ENCODE measurements around the gene ACIN1. TPM values are rescaled to one million over a fixed set of nuclear protein-coding genes. Genes with fewer than 3 reads are reported as not detected.
A peak's percentile ranks its signal among the peaks of the same experiment; 100 is the strongest.

Gene ACIN1
- total RNA-seq, 4 donors from 2014 or later: 78.7 to 217 (median 103) TPM

- DNase-seq (ENCODE audit: low spot score in 2 of 2): no peak
- H3K4me3 ChIP-seq: no peak overlapping the region
- peaks cover 27% of the 10 kb centered on the region for H3K4me1 ChIP-seq
- 84% methylated on average over 5 of the region's 5 CpGs for WGBS
- H3K27me3 ChIP-seq: no peaks in the 10 kb centered on the region
- H3K27ac ChIP-seq: peak overlapping the region; percentile 72
- H3K36me3 ChIP-seq: peaks cover 85% of the 10 kb centered on the region
- H3K9me3 ChIP-seq: no peaks in the 10 kb centered on the region
- TF ChIP-seq POLR2AphosphoS5 (IDR thresholded peaks at IDR 0.05) (no peak), POLR2A (IDR thresholded peaks at IDR 0.05) (no peak), CTCF (IDR thresholded peaks at IDR 0.05) (no peak), EP300 (IDR thresholded peaks at IDR 0.05) (no peak)
These were observed 17.0 kb downstream of the ACIN1 start for GRCh38 chr14:23077962-23078361.

- H3K4me3 ChIP-seq: no peak overlapping the region
- H3K36me3 ChIP-seq: peaks cover 87% of the 10 kb centered on the region
- no peaks in the 10 kb centered on the region for H3K9me3 ChIP-seq
- H3K4me1 ChIP-seq: peaks cover 36% of the 10 kb centered on the region
- no peak overlapping the region for H3K27ac ChIP-seq
- TF ChIP-seq POLR2AphosphoS5 (IDR thresholded peaks at IDR 0.05) (no peak), POLR2A (IDR thresholded peaks at IDR 0.05) (no peak), EP300 (IDR thresholded peaks at IDR 0.05) (no peak), CTCF (IDR thresholded peaks at IDR 0.05) (peak in 1 of 2 donors; percentile 55)
- DNase-seq (ENCODE audit: low spot score in 2 of 2): no peak
- H3K27me3 ChIP-seq: no peaks in the 10 kb centered on the region
- WGBS: 59% methylated on average over 5 of the region's 5 CpGs
These were observed 18.0 kb downstream of the ACIN1 start for GRCh38 chr14:23076785-23077408.

- H3K9me3 ChIP-seq: no peaks in the 10 kb centered on the region
- no peak overlapping the region for H3K27ac ChIP-seq
- no peak for DNase-seq (ENCODE audit: low spot score in 2 of 2)
- H3K36me3 ChIP-seq: peaks cover 67% of the 10 kb centered on the region
- TF ChIP-seq POLR2A (IDR thresholded peaks at IDR 0.05) (no peak), EP300 (IDR thresholded peaks at IDR 0.05) (no peak), POLR2AphosphoS5 (IDR thresholded peaks at IDR 0.05) (no peak), CTCF (IDR thresholded peaks at IDR 0.05) (no peak)
- no peak overlapping the region for H3K4me3 ChIP-seq
- peaks cover 52% of the 10 kb centered on the region for H3K4me1 ChIP-seq
- no peaks in the 10 kb centered on the region for H3K27me3 ChIP-seq
- 100% methylated on average over 1 of the region's 1 CpG for WGBS
These were observed 20.0 kb downstream of the ACIN1 start for GRCh38 chr14:23074906-23075305.

GRCh38 chr14:23071921-23072539 lies 22.9 kb downstream of the ACIN1 start:
- no peak for DNase-seq (ENCODE audit: low spot score in 2 of 2)
- H3K9me3 ChIP-seq: no peaks in the 10 kb centered on the region
- no peaks in the 10 kb centered on the region for H3K27me3 ChIP-seq
- peak overlapping the region; percentile 72 for H3K4me3 ChIP-seq
- 46% methylated on average over 5 of the region's 5 CpGs for WGBS
- no peak for TF ChIP-seq CTCF (IDR thresholded peaks at IDR 0.05)
- no peak for TF ChIP-seq POLR2A (IDR thresholded peaks at IDR 0.05)
- no peak for TF ChIP-seq EP300 (IDR thresholded peaks at IDR 0.05)
- peaks cover 52% of the 10 kb centered on the region for H3K4me1 ChIP-seq
- H3K27ac ChIP-seq: peak overlapping the region; percentile 87
- H3K36me3 ChIP-seq: peaks cover 59% of the 10 kb centered on the region

- peak; percentile 87 to 89 for DNase-seq (ENCODE audit: low spot score in 2 of 2)
- H3K4me1 ChIP-seq: peaks cover 51% of the 10 kb centered on the region
- H3K36me3 ChIP-seq: peaks cover 59% of the 10 kb centered on the region
- under 1% methylated on average over 14 of the region's 14 CpGs for WGBS
- peak overlapping the region; percentile 72 for H3K4me3 ChIP-seq
- H3K27me3 ChIP-seq: no peaks in the 10 kb centered on the region
- peak overlapping the region; percentile 87 for H3K27ac ChIP-seq
- H3K9me3 ChIP-seq: no peaks in the 10 kb centered on the region
- TF ChIP-seq EP300 (IDR thresholded peaks at IDR 0.05) (no peak), CTCF (IDR thresholded peaks at IDR 0.05) (no peak), POLR2AphosphoS5 (IDR thresholded peaks at IDR 0.05) (no peak), POLR2A (IDR thresholded peaks at IDR 0.05) (no peak)
These were observed 23.6 kb downstream of the ACIN1 start for GRCh38 chr14:23071244-23071920.
